ENCODE data around the gene KLK1.

The KLK1 gene

DNA sequence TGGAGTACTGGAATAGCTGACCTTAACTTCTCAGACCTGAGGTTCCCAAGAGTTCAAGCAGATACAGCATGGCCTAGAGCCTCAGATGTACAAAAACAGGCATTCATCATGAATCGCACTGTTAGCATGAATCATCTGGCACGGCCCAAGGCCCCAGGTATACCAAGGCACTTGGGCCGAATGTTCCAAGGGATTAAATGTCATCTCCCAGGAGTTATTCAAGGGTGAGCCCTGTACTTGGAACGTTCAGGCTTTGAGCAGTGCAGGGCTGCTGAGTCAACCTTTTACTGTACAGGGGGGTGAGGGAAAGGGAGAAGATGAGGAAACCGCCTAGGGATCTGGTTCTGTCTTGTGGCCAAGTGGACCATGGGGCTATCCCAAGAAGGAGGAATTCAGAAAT is 37.4 kb upstream of the KLK1 start:
- Histone ChIP-seq H3K4me3 (replicated peaks; ENCODE audit: low read depth, low read length) (no peak overlapping the region), H3K36me3 (ENCODE audit: control insufficient read depth, insufficient read depth, low read length) (no peaks in the 10 kb centered on the region), H3K27me3 (replicated peaks; ENCODE audit: control insufficient read depth, insufficient read depth, low read length) (no peaks in the 10 kb centered on the region)
- TF ChIP-seq CTCF (IDR thresholded peaks at IDR 0.05; ENCODE audit: insufficient read depth, low read length, poor library complexity, severe bottlenecking) = no peak
- no peak for DNase-seq (ENCODE audit: extremely low read depth, insufficient read length)

DNA sequence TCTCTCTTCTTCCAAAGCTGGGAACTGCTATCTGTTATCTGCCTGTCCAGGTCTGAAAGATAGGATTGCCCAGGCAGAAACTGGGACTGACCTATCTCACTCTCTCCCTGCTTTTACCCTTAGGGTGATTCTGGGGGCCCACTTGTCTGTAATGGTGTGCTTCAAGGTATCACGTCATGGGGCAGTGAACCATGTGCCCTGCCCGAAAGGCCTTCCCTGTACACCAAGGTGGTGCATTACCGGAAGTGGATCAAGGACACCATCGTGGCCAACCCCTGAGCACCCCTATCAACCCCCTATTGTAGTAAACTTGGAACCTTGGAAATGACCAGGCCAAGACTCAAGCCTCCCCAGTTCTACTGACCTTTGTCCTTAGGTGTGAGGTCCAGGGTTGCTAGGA is 36.3 kb upstream of the KLK1 start:
- Histone ChIP-seq H3K27me3 (replicated peaks; ENCODE audit: control insufficient read depth, insufficient read depth, low read length) (no peaks in the 10 kb centered on the region; the same call in 1 of the 2 replicates), H3K4me3 (replicated peaks; ENCODE audit: low read depth, low read length) (no peak overlapping the region), H3K36me3 (ENCODE audit: control insufficient read depth, insufficient read depth, low read length) (no peaks in the 10 kb centered on the region)
- DNase-seq (ENCODE audit: extremely low read depth, insufficient read length) = no peak
- TF ChIP-seq CTCF (IDR thresholded peaks at IDR 0.05; ENCODE audit: insufficient read depth, low read length, poor library complexity, severe bottlenecking) = no peak

DNA sequence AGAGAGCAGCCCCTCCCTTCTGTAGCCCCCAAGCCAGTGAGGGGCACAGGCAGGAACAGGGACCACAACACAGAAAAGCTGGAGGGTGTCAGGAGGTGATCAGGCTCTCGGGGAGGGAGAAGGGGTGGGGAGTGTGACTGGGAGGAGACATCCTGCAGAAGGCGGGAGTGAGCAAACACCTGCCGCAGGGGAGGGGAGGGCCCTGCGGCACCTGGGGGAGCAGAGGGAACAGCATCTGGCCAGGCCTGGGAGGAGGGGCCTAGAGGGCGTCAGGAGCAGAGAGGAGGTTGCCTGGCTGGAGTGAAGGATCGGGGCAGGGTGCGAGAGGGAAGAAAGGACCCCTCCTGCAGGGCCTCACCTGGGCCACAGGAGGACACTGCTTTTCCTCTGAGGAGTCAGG is 35.3 kb upstream of the KLK1 start:
- H3K36me3 ChIP-seq (ENCODE audit: control insufficient read depth, insufficient read depth, low read length) = no peaks in the 10 kb centered on the region
- H3K27me3 ChIP-seq (replicated peaks; ENCODE audit: control insufficient read depth, insufficient read depth, low read length) = no peaks in the 10 kb centered on the region; the same call in 1 of the 2 replicates
- H3K4me3 ChIP-seq (replicated peaks; ENCODE audit: low read depth, low read length) = no peak overlapping the region
- TF ChIP-seq CTCF (IDR thresholded peaks at IDR 0.05; ENCODE audit: insufficient read depth, low read length, poor library complexity, severe bottlenecking) = no peak
- no peak for DNase-seq (ENCODE audit: extremely low read depth, insufficient read length)

- no peaks in the 10 kb centered on the region; the same call in 1 of the 2 replicates for H3K27me3 ChIP-seq (replicated peaks; ENCODE audit: control insufficient read depth, insufficient read depth, low read length)
- no peak for DNase-seq (ENCODE audit: extremely low read depth, insufficient read length)
- TF ChIP-seq CTCF (IDR thresholded peaks at IDR 0.05; ENCODE audit: insufficient read depth, low read length, poor library complexity, severe bottlenecking) = no peak
- H3K4me3 ChIP-seq (replicated peaks; ENCODE audit: low read depth, low read length) = no peak overlapping the region
- no peaks in the 10 kb centered on the region for H3K36me3 ChIP-seq (ENCODE audit: control insufficient read depth, insufficient read depth, low read length)
These were observed 33.8 kb upstream of the KLK1 start for GRCh38 chr19:50857366-50857765.

GRCh38 chr19:50854636-50855410 is 31.2 kb upstream of the KLK1 start, which contains the start of gene KLK3:
KLK3 (plus strand) TSS chr19:50854915; CDS start chr19:50854956, 41 bp downstream.
- Histone ChIP-seq H3K36me3 (ENCODE audit: control insufficient read depth, insufficient read depth, low read length) (no peaks in the 10 kb centered on the region), H3K27me3 (replicated peaks; ENCODE audit: control insufficient read depth, insufficient read depth, low read length) (no peaks in the 10 kb centered on the region; the same call in 1 of the 2 replicates), H3K4me3 (replicated peaks; ENCODE audit: low read depth, low read length) (no peak within 1 kb of the TSS)
- no peak for DNase-seq (ENCODE audit: extremely low read depth, insufficient read length)
- TF ChIP-seq CTCF (IDR thresholded peaks at IDR 0.05; ENCODE audit: insufficient read depth, low read length, poor library complexity, severe bottlenecking) = no peak
